Measurements from ENCODE around the gene FAF2.

DNA sequence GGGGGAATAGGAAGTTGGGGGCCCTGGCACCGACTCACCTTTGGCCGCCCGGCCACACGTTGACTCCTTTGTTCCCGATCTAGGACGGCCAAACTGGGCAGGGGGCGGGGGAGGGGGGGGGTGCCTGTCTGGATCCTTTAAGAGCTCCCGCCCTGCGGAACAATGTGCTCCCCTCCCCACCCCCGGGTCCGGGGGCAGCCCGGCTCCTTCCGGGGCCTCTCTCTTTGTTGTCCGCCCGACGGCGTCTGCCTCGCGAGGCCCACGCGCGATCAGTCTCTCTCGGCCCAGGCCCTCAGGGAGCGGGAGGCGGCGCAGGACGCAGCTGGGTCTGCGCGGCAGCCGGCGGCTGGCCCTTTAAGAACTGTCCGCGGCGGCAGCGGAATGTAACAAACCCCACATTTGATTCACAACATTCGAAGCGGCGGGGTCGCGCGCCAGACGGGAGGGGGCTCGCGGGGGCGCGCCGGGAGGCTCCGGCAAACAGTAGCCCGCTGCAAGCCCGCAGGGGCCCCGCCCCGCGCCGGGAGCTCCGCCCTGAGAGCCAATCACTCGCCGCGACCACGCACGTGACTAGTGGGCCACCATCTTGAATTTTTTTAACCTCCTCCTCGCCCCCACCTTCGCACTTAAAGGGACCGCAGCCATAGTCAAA, 88.8 kb downstream of the FAF2 start, which contains the start of gene RNF44:
- TF ChIP-seq POLR2A (IDR thresholded peaks at IDR 0.05) (peak; percentile 45 to 63), POLR2AphosphoS5 (IDR thresholded peaks at IDR 0.05) (peak; percentile 48 to 77 (median 67))
